Astrocyte of the hippocampus (primary cell): ENCODE measurements around the gene AASS.
A peak's percentile ranks its signal among the peaks of the same experiment; 100 is the strongest.

Experiments used
- DNase-seq: peaks from one replicate; pipeline ENCODE4 v3.0.0; 2011; ENCODE audit warnings: low read depth, low spot score

AASS gene

DNA sequence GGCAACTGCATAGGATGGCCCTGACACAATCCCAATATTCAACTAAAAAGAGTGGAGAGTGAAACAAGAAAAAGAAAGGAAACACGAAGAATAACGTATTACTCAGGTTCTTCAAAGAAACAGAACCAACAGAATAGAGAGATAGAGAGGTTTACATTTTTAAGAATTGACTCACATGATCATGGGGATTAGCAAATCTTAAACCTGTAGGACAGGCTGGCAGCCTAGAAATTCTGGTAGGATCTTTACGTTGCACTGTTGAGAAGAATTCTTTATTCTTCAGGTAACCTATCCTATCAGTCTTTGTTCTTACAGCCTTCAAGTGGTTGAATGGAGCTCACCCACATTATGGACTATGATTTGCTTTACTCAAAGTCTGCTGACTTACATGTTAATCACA, 103.9 kb downstream of the AASS start:
- no peak for DNase-seq

DNA sequence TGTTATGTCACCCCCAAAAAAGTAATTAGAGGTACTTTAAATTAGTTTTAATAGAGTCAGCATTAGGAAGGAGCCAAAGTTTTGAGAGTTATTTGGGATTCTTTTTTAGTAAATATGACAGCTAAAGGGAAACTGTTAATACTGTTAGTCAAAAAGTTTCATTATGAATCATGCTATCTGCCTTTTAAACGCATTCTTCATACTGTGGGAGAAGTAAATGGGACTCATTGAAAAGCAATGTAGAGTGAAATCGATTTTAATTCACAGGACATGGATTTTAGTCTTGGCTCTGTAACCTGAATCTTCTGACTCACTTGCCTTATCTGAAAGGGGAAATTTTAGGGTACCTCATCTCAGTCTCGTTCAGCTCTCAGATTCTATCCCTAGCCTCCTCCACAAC, 105.1 kb downstream of the AASS start:
- DNase-seq, result peak; percentile 16

GRCh38 chr7:122038134-122038533, 105.9 kb downstream of the AASS start:
- DNase-seq, result no peak

DNA sequence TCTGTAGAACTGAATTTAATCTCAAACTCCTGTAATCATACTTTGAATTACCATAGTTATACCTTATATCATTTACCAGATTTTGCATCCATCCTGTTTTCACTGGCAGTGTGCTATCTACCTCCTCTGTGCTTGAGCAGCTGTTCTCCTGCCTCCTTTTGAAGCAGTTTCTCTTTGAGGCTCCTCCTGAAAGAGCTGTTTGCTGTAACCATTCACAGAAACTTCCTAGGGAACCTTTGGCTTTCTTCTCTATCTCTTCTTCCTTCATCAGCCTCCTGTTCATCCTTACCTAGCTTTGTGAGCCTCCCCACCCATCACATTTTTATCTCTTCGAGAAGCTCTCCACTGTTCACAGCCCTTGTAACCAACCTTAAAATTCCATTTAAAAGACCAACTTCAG, 108.2 kb downstream of the AASS start:
- DNase-seq, result no peak

GRCh38 chr7:122033641-122034040, 110.4 kb downstream of the AASS start:
- DNase-seq, result no peak

GRCh38 chr7:122027058-122027457, 117.0 kb downstream of the AASS start:
- no peak for DNase-seq
